H1 (cell line): Measurements from ENCODE around the gene TWNK. TPM values are rescaled to one million over a fixed set of nuclear protein-coding genes. Genes with fewer than 3 reads are reported as not detected.

Experiments used
- CTCF ChIA-PET: fragments of 300-600 bp; sonication (Branson Sonifier 250); formaldehyde crosslinking; loops from one replicate; lab custom pipeline; 2021; ENCODE audit not compliant: partially characterized antibody; lab: Charles Lee
- POLR2A ChIA-PET: fragments of 300-600 bp; sonication (Branson Sonifier 250); formaldehyde crosslinking; loops from one replicate; lab custom pipeline; 2021; ENCODE audit warnings: inconsistent platforms; ENCODE audit not compliant: partially characterized antibody; lab: Charles Lee
- DNase-seq, 2 experiments: peaks; one replicate each; pipeline versions ENCODE4 v3.0.0 to v3.0.0-alpha.2; 2010 to 2022; ENCODE audit warnings: low spot score in 2 of 2, low read depth in 1 of 2, mixed read lengths in 1 of 2
- FAIRE-seq: peaks from 2 replicates; lab custom pipeline; 2011; peaks lifted over from hg19 to GRCh38; lab: Jason Lieb, UNC
- H2AFZ ChIP-seq: 2 replicates; pipeline ENCODE4 v1.8.1; 2012; ENCODE audit warnings: low read length, inconsistent platforms
- H2AK5ac ChIP-seq: 2 replicates; pipeline ENCODE4 v1.6.1; 2013; ENCODE audit warnings: low read depth, low read length
- H2BK120ac ChIP-seq: replicated peaks from 2 replicates; pipeline ENCODE3; 2013; ENCODE audit warnings: low read depth, low read length, inconsistent platforms
- H2BK12ac ChIP-seq: 2 replicates; pipeline ENCODE4 v1.6.1; 2013; ENCODE audit warnings: low read depth, low read length
- H2BK15ac ChIP-seq: 2 replicates; pipeline ENCODE4 v1.6.1; 2013; ENCODE audit warnings: low read length
- H2BK20ac ChIP-seq: 2 replicates; pipeline ENCODE4 v1.6.1; 2013; ENCODE audit warnings: low read length
- H2BK5ac ChIP-seq: 2 replicates; pipeline ENCODE4 v1.6.1; 2013; ENCODE audit warnings: low read depth, low read length
- H3K14ac ChIP-seq: 2 replicates; pipeline ENCODE4 v1.6.1; 2013; ENCODE audit warnings: inconsistent platforms; ENCODE audit not compliant: insufficient read length
- H3K18ac ChIP-seq: 2 replicates; pipeline ENCODE4 v1.6.1; 2013; ENCODE audit warnings: low read length; ENCODE audit errors: extremely low read depth
- H3K23ac ChIP-seq: 2 replicates; pipeline ENCODE4 v1.6.1; 2013; ENCODE audit warnings: inconsistent platforms; ENCODE audit not compliant: insufficient read length
- H3K23me2 ChIP-seq: 2 replicates; pipeline ENCODE4 v1.6.1; 2013; ENCODE audit warnings: low read depth, low read length
- H3K27ac ChIP-seq: 2 replicates; pipeline ENCODE4 v1.6.1; 2011; ENCODE audit warnings: low read depth, low read length, inconsistent platforms
- H3K27me3 ChIP-seq, 4 experiments: replicated peaks in 1 of 4; 1 replicate in 1 of 4; 2 replicates in 3 of 4; pipeline versions ENCODE4 v1.6.1 to v1.8.1; 2011 to 2013; ENCODE audit warnings: low read length in 3 of 4, mild to moderate bottlenecking in 3 of 4, inconsistent platforms in 2 of 4, mixed read lengths in 2 of 4, moderate library complexity in 1 of 4; ENCODE audit not compliant: control insufficient read depth in 3 of 4, insufficient read depth in 3 of 4; ENCODE audit errors: extremely low read depth in 1 of 4
- H3K36me3 ChIP-seq, 4 experiments: 2 replicates each; pipeline versions ENCODE4 v1.6.1 to v1.8.1; 2011 to 2013; ENCODE audit warnings: mild to moderate bottlenecking in 4 of 4, low read length in 3 of 4, moderate library complexity in 2 of 4, control low read depth in 1 of 4, inconsistent platforms in 1 of 4; ENCODE audit not compliant: insufficient read depth in 4 of 4, control insufficient read depth in 2 of 4
- H3K4ac ChIP-seq: replicated peaks from 2 replicates; pipeline ENCODE3; 2013; ENCODE audit warnings: low read length, low read depth, mixed read lengths, inconsistent platforms; ENCODE audit not compliant: insufficient read length
- H3K4me1 ChIP-seq, 4 experiments: replicated peaks in 1 of 4; 1 replicate in 1 of 4; 2 replicates in 3 of 4; pipeline versions ENCODE4 v1.6.1 to v1.8.1; 2011 to 2013; ENCODE audit warnings: low read length in 3 of 4, inconsistent platforms in 2 of 4, mixed read lengths in 1 of 4; ENCODE audit not compliant: insufficient read depth in 4 of 4, control insufficient read depth in 3 of 4
- H3K4me2 ChIP-seq, 2 experiments: 2 replicates each; pipeline versions ENCODE4 v1.6.1 to v1.8.1; 2011 to 2013; ENCODE audit warnings: low read depth in 2 of 2, low read length in 2 of 2, control low read depth in 1 of 2, inconsistent platforms in 1 of 2, mild to moderate bottlenecking in 1 of 2; ENCODE audit not compliant: insufficient read depth in 1 of 2
- H3K4me3 ChIP-seq, 4 experiments: fragments of 200-600, 300-600 bp in 1 of 4; sonication (generic), shearing (Covaris generic), sonication (Bioruptor Twin) in 1 of 4; 2 replicates each; pipeline versions ENCODE4 v1.5.1 to v1.8.1; 2011 to 2016; ENCODE audit warnings: low read length in 4 of 4, low read depth in 3 of 4, control low read depth in 2 of 4, inconsistent platforms in 2 of 4, mild to moderate bottlenecking in 2 of 4, mixed read lengths in 1 of 4, moderate library complexity in 1 of 4; ENCODE audit not compliant: insufficient read depth in 2 of 4; ENCODE audit errors: extremely low read depth in 1 of 4
- H3K56ac ChIP-seq: replicated peaks from 2 replicates; pipeline ENCODE3; 2013; ENCODE audit warnings: low read depth, mild to moderate bottlenecking, mixed read lengths, low read length, inconsistent platforms; ENCODE audit not compliant: insufficient read length
- H3K79me1 ChIP-seq: 2 replicates; pipeline ENCODE4 v1.6.1; 2013; ENCODE audit warnings: low read depth, low read length, control low read depth
- H3K79me2 ChIP-seq, 2 experiments: 2 replicates each; pipeline versions ENCODE4 v1.6.1 to v1.8.1; 2012 to 2013; ENCODE audit warnings: low read length in 2 of 2, mild to moderate bottlenecking in 2 of 2, inconsistent platforms in 1 of 2; ENCODE audit not compliant: insufficient read depth in 2 of 2, control insufficient read depth in 1 of 2
- H3K9ac ChIP-seq, 4 experiments: replicated peaks in 1 of 4; 1 replicate in 1 of 4; 2 replicates in 3 of 4; pipeline versions ENCODE4 v1.6.1 to v1.8.1; 2011 to 2013; ENCODE audit warnings: low read depth in 3 of 4, low read length in 3 of 4, control low read depth in 2 of 4, mild to moderate bottlenecking in 2 of 4, moderate library complexity in 2 of 4, inconsistent platforms in 1 of 4; ENCODE audit errors: extremely low read depth in 1 of 4
- H3K9me3 ChIP-seq, 2 experiments: 2 replicates each; pipeline versions ENCODE4 v1.6.1 to v1.8.1; 2012 to 2013; ENCODE audit warnings: mild to moderate bottlenecking in 2 of 2, moderate library complexity in 2 of 2, control low read depth in 1 of 2, inconsistent platforms in 1 of 2, low read depth in 1 of 2, low read length in 1 of 2, mixed read lengths in 1 of 2; ENCODE audit not compliant: insufficient read depth in 2 of 2
- H4K20me1 ChIP-seq, 2 experiments: replicated peaks in 1 of 2; 2 replicates each; pipeline versions ENCODE3 to v1.8.1; 2011 to 2013; ENCODE audit warnings: inconsistent platforms in 2 of 2, low read length in 2 of 2, mild to moderate bottlenecking in 1 of 2; ENCODE audit not compliant: insufficient read depth in 2 of 2, control insufficient read depth in 1 of 2
- H4K5ac ChIP-seq: 2 replicates; pipeline ENCODE4 v1.6.1; 2013; ENCODE audit warnings: low read length, low read depth, mixed read lengths, inconsistent platforms; ENCODE audit not compliant: insufficient read length
- H4K8ac ChIP-seq: 2 replicates; pipeline ENCODE4 v1.8.0; 2013; ENCODE audit warnings: mild to moderate bottlenecking, moderate library complexity, low read length, inconsistent platforms; ENCODE audit not compliant: insufficient read depth; ENCODE audit errors: extremely low read depth
- H4K91ac ChIP-seq: replicated peaks from 2 replicates; pipeline ENCODE3; 2013; ENCODE audit warnings: low read length, mixed read lengths, inconsistent platforms; ENCODE audit not compliant: insufficient read length
- WGBS, 2 experiments: shearing (Covaris generic) in 1 of 2; methylation state at CpG; one replicate each; pipeline versions ENCODE4 v1.1.6 to v1.1.7; 2013 to 2015; ENCODE audit warnings: low lambda C conversion rate in 2 of 2, mixed read lengths in 2 of 2, inconsistent platforms in 1 of 2, low coverage in 1 of 2, missing lambda C conversion rate in 1 of 2; ENCODE audit not compliant: insufficient replicate concordance in 2 of 2, insufficient coverage in 1 of 2, insufficient read length in 1 of 2; ENCODE audit errors: extremely low coverage in 1 of 2, missing lambda C conversion rate in 1 of 2; 5-methylcytosine and 5-hydroxymethylcytosine counted together
- polyA plus RNA-seq, 7 experiments: library from polyadenylated mRNA; depleted of rRNA in 3 of 7; stranded (reverse) in 5 of 7; unstranded in 2 of 7; fragments of >200 nt in 5 of 7; fragments of 200-250 nt in 2 of 7; gene quantifications; 1 replicate in 5 of 7; 2 replicates in 1 of 7; 4 replicates in 1 of 7; pipeline versions ENCODE4 v1.2.1 to v1.2.3, GENCODE V29; 2011 to 2013; ENCODE audit warnings: missing spikeins in 2 of 7, mixed read lengths in 2 of 7
- total RNA-seq: library from RNA; stranded (reverse); fragmentation: NEBNext Ultra II Directional; extraction: Animal tissue kit (Norgen Biotek cat#: 25700); gene quantifications from 2 replicates; pipeline ENCODE4 v1.2.1, GENCODE V29; 2021

TWNK gene
- total and polyA plus RNA-seq, 2 of the 8 experiments (the other 6 are each of a cell fraction or from before 2014, with no cell fraction given), result 15.4 to 32.5 TPM

DNA sequence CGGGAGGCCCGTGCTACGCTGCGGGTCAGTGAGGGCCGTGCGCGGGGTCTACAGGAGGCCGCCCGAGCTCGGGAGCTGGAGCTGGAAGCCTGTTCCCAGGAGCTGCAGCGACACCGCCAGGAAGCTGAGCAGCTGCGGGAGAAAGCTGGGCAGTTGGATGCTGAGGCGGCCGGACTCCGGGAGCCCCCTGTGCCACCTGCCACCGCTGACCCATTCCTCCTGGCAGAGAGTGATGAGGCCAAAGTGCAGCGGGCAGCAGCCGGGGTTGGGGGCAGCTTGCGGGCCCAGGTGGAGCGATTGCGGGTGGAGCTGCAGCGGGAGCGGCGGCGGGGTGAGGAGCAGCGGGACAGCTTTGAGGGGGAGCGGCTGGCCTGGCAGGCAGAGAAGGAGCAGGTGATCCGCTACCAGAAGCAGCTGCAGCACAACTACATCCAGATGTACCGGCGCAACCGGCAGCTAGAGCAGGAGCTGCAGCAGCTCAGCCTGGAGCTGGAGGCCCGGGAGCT, 19.3 kb downstream of the TWNK start:
- 94% methylated on average over 33 of the region's 33 CpGs; no CpG with 5 or more reads in 1 of the 2 experiments for WGBS, 2 experiments
- H4K20me1 ChIP-seq, result peaks cover 2 to 19% of the 10 kb centered on the region in 2 experiments

More for the DNA sequence above, 19.3 kb downstream of the TWNK start:
- Histone ChIP-seq H2BK15ac (no peak overlapping the region), H3K9me3 (no peaks in the 10 kb centered on the region), H2AK5ac (no peak overlapping the region), H3K4me3 (no peak overlapping the region), H3K18ac (no peak overlapping the region), H2BK20ac (no peak overlapping the region), H3K4me2 (no peak overlapping the region), H3K23ac (no peak overlapping the region), H3K56ac (no peak overlapping the region), H3K79me2 (peaks cover 0 to 12% of the 10 kb centered on the region in 2 experiments; a peak in 1 of 4 replicates), H3K23me2 (no peaks in the 10 kb centered on the region), H3K36me3 (peaks cover 11 to 47% (median 31%) of the 10 kb centered on the region in 4 experiments; a peak in 7 of 8 replicates), H3K4ac (no peak overlapping the region), H3K79me1 (peaks cover 6% of the 10 kb centered on the region; the same call in 1 of the 2 replicates), H2BK12ac (no peak overlapping the region), H3K27me3 (no peaks in the 10 kb centered on the region), H2AFZ (no peak overlapping the region), H4K8ac (no peak overlapping the region; the same call in 1 of the 2 replicates), H3K14ac (no peak overlapping the region), H3K9ac (no peak overlapping the region), H2BK120ac (no peak overlapping the region), H2BK5ac (no peak overlapping the region), H4K5ac (no peak overlapping the region), H3K4me1 (peaks cover 0 to 6% (median 4%) of the 10 kb centered on the region in 4 experiments; a peak in 6 of 7 replicates), H3K27ac (no peak overlapping the region), H4K91ac (no peak overlapping the region)
- CTCF ChIA-PET, result interaction anchor here (1.2 to 26.8 kb wide), 5 partner anchors 10 to 40 kb away, joined by 5 to 464 read pairs (median 12); partner anchors contain the start of genes LZTS2, MRPL43, PDZD7 and SFXN3
- POLR2A ChIA-PET, result interaction anchor here (0.9 to 7.5 kb wide), 8 partner anchors 8 to 37 kb away, joined by 3 to 143 read pairs (median 3); partner anchors contain the start of genes LZTS2, MRPL43 and TWNK
- DNase-seq, result no peak
- no peak for FAIRE-seq
